Panc1 (cell line): ENCODE data around the gene PLK5.

Experiments used
- POLR2AphosphoS5 ChIP-seq: IDR thresholded peaks from 2 replicates; pipeline ENCODE4 v1.6.1; 2012; ENCODE audit warnings: mild to moderate bottlenecking, low read depth, low read length, moderate library complexity
- SIN3A ChIP-seq: IDR thresholded peaks from 2 replicates; pipeline ENCODE4 v1.6.1; 2012; ENCODE audit warnings: low read depth, mild to moderate bottlenecking, low read length, moderate library complexity, borderline replicate concordance; ENCODE audit not compliant: insufficient read depth
- TCF7L2 ChIP-seq: IDR thresholded peaks from 2 replicates; pipeline ENCODE4 v1.6.1; 2011; ENCODE audit warnings: mild to moderate bottlenecking, low read depth, low read length, inconsistent platforms
- TF ChIP-seq, protein P1 (sequence below): fragments of 450-650 bp; IDR thresholded peaks from 2 replicates; pipeline ENCODE4 v1.5.1; 2017; ENCODE audit warnings: mild to moderate bottlenecking
- TF ChIP-seq, protein P2 (sequence below), 2 experiments: IDR thresholded peaks; 2 replicates each; pipeline ENCODE4 v1.6.1; 2011 to 2012; ENCODE audit warnings: low read depth in 2 of 2, control low read depth in 1 of 2, low read length in 1 of 2, mild to moderate bottlenecking in 1 of 2, moderate library complexity in 1 of 2; ENCODE audit not compliant: insufficient read depth in 1 of 2

- TF ChIP-seq, protein P1, sequence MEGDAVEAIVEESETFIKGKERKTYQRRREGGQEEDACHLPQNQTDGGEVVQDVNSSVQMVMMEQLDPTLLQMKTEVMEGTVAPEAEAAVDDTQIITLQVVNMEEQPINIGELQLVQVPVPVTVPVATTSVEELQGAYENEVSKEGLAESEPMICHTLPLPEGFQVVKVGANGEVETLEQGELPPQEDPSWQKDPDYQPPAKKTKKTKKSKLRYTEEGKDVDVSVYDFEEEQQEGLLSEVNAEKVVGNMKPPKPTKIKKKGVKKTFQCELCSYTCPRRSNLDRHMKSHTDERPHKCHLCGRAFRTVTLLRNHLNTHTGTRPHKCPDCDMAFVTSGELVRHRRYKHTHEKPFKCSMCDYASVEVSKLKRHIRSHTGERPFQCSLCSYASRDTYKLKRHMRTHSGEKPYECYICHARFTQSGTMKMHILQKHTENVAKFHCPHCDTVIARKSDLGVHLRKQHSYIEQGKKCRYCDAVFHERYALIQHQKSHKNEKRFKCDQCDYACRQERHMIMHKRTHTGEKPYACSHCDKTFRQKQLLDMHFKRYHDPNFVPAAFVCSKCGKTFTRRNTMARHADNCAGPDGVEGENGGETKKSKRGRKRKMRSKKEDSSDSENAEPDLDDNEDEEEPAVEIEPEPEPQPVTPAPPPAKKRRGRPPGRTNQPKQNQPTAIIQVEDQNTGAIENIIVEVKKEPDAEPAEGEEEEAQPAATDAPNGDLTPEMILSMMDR, result no peak
- TF ChIP-seq POLR2AphosphoS5 (no peak), TCF7L2 (no peak), SIN3A (no peak)
- TF ChIP-seq, protein P2, sequence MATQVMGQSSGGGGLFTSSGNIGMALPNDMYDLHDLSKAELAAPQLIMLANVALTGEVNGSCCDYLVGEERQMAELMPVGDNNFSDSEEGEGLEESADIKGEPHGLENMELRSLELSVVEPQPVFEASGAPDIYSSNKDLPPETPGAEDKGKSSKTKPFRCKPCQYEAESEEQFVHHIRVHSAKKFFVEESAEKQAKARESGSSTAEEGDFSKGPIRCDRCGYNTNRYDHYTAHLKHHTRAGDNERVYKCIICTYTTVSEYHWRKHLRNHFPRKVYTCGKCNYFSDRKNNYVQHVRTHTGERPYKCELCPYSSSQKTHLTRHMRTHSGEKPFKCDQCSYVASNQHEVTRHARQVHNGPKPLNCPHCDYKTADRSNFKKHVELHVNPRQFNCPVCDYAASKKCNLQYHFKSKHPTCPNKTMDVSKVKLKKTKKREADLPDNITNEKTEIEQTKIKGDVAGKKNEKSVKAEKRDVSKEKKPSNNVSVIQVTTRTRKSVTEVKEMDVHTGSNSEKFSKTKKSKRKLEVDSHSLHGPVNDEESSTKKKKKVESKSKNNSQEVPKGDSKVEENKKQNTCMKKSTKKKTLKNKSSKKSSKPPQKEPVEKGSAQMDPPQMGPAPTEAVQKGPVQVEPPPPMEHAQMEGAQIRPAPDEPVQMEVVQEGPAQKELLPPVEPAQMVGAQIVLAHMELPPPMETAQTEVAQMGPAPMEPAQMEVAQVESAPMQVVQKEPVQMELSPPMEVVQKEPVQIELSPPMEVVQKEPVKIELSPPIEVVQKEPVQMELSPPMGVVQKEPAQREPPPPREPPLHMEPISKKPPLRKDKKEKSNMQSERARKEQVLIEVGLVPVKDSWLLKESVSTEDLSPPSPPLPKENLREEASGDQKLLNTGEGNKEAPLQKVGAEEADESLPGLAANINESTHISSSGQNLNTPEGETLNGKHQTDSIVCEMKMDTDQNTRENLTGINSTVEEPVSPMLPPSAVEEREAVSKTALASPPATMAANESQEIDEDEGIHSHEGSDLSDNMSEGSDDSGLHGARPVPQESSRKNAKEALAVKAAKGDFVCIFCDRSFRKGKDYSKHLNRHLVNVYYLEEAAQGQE (IDR thresholded peaks at IDR 0.05; ENCODE audit: insufficient read depth in 1 of 2, low read depth in 2 of 2, low read length in 1 of 2), result no peak
Measured at GRCh38 chr19:1518471-1518870, 5.4 kb upstream of the PLK5 start.
